H9 (cell line): ENCODE measurements around the gene SKAP1. TPM values are rescaled to one million over a fixed set of nuclear protein-coding genes. Genes with fewer than 3 reads are reported as not detected.

Source experiments
- DNase-seq: peaks from one replicate; pipeline ENCODE4 v3.0.0-alpha.2; 2017
- H2AFZ ChIP-seq: one replicate; pipeline ENCODE4 v1.6.1; 2013; ENCODE audit warnings: mild to moderate bottlenecking, low read length, control low read depth, moderate library complexity
- H2AK5ac ChIP-seq: 2 replicates; pipeline ENCODE4 v1.6.1; 2013; ENCODE audit warnings: low read length, control low read depth, mixed read lengths; ENCODE audit not compliant: insufficient read length
- H2BK120ac ChIP-seq: one replicate; pipeline ENCODE4 v1.6.1; 2013; ENCODE audit warnings: low read depth, mild to moderate bottlenecking, low read length, control low read depth, inconsistent platforms; ENCODE audit not compliant: poor library complexity, severe bottlenecking
- H2BK12ac ChIP-seq: 2 replicates; pipeline ENCODE4 v1.6.1; 2013; ENCODE audit warnings: low read length, control low read depth, mixed read lengths, low read depth; ENCODE audit not compliant: insufficient read length
- H2BK15ac ChIP-seq: 2 replicates; pipeline ENCODE4 v1.6.1; 2013; ENCODE audit warnings: low read depth, low read length, control low read depth
- H2BK20ac ChIP-seq: one replicate; pipeline ENCODE4 v1.6.1; 2013; ENCODE audit warnings: low read depth, mild to moderate bottlenecking, low read length, control low read depth, inconsistent platforms; ENCODE audit not compliant: poor library complexity, severe bottlenecking
- H2BK5ac ChIP-seq: 2 replicates; pipeline ENCODE4 v1.6.1; 2013; ENCODE audit warnings: low read length, control low read depth, mixed read lengths; ENCODE audit not compliant: insufficient read length
- H3K14ac ChIP-seq: 2 replicates; pipeline ENCODE4 v1.6.1; 2013; ENCODE audit warnings: low read length, control low read depth; ENCODE audit not compliant: insufficient read depth
- H3K18ac ChIP-seq: 2 replicates; pipeline ENCODE4 v1.6.1; 2013; ENCODE audit warnings: low read depth, mild to moderate bottlenecking, mixed read lengths, low read length, control low read depth; ENCODE audit not compliant: insufficient read length
- H3K23ac ChIP-seq: 2 replicates; pipeline ENCODE4 v1.6.1; 2013; ENCODE audit warnings: low read length, control low read depth, mixed read lengths, low read depth; ENCODE audit not compliant: insufficient read length
- H3K23me2 ChIP-seq: 2 replicates; pipeline ENCODE4 v1.6.1; 2013; ENCODE audit warnings: low read depth, mild to moderate bottlenecking, mixed read lengths, low read length, control low read depth; ENCODE audit not compliant: insufficient read length, poor library complexity, severe bottlenecking
- H3K27ac ChIP-seq: 2 replicates; pipeline ENCODE4 v1.5.1; 2013; ENCODE audit warnings: low read length, control low read depth, mixed read lengths, low read depth; ENCODE audit not compliant: insufficient read length
- H3K27me3 ChIP-seq: 2 replicates; pipeline ENCODE4 v1.6.1; 2013; ENCODE audit warnings: low read length, control low read depth, inconsistent platforms; ENCODE audit not compliant: insufficient read depth
- H3K4ac ChIP-seq: 2 replicates; pipeline ENCODE4 v1.6.1; 2013; ENCODE audit warnings: low read depth, mild to moderate bottlenecking, control low read depth, inconsistent platforms, low read length, moderate library complexity
- H3K4me1 ChIP-seq: 2 replicates; pipeline ENCODE4 v1.6.1; 2013; ENCODE audit warnings: low read length, control low read depth, inconsistent platforms; ENCODE audit not compliant: insufficient read depth
- H3K4me2 ChIP-seq: 2 replicates; pipeline ENCODE4 v1.6.1; 2013; ENCODE audit warnings: low read length, control low read depth, mixed read lengths; ENCODE audit not compliant: insufficient read length, insufficient read depth
- H3K56ac ChIP-seq: 2 replicates; pipeline ENCODE4 v1.6.1; 2013; ENCODE audit warnings: low read depth, mild to moderate bottlenecking, mixed read lengths, low read length, control low read depth; ENCODE audit not compliant: insufficient read length
- H3K79me1 ChIP-seq: 2 replicates; pipeline ENCODE4 v1.6.1; 2013; ENCODE audit warnings: low read depth, mild to moderate bottlenecking, moderate library complexity, low read length, control low read depth, inconsistent platforms; ENCODE audit not compliant: insufficient read depth, poor library complexity, severe bottlenecking
- H3K79me2 ChIP-seq: 2 replicates; pipeline ENCODE4 v1.6.1; 2013; ENCODE audit warnings: low read length, control low read depth, inconsistent platforms; ENCODE audit not compliant: insufficient read depth
- H3K9ac ChIP-seq: 2 replicates; pipeline ENCODE4 v1.6.1; 2013; ENCODE audit warnings: low read length, control low read depth, mixed read lengths; ENCODE audit not compliant: insufficient read length; ENCODE audit errors: extremely low read depth
- H3K9me3 ChIP-seq: one replicate; pipeline ENCODE4 v1.6.1; 2013; ENCODE audit warnings: low read depth, low read length, inconsistent platforms; ENCODE audit not compliant: control insufficient read depth
- H3T11ph ChIP-seq: one replicate; pipeline ENCODE4 v1.6.1; 2013; ENCODE audit warnings: mild to moderate bottlenecking, low read length, control low read depth, inconsistent platforms
- H4K20me1 ChIP-seq: one replicate; pipeline ENCODE4 v1.6.1; 2013; ENCODE audit not compliant: control insufficient read depth, insufficient read length, insufficient read depth
- H4K5ac ChIP-seq: 2 replicates; pipeline ENCODE4 v1.6.1; 2013; ENCODE audit warnings: low read depth, mild to moderate bottlenecking, mixed read lengths, low read length, control low read depth; ENCODE audit not compliant: insufficient read length
- H4K8ac ChIP-seq: replicated peaks from 2 replicates; pipeline ENCODE4 v1.6.1; 2013; ENCODE audit warnings: low read length, control low read depth, mixed read lengths, low read depth; ENCODE audit not compliant: insufficient read length
- H4K91ac ChIP-seq: 2 replicates; pipeline ENCODE4 v1.6.1; 2013; ENCODE audit warnings: low read depth, mild to moderate bottlenecking, moderate library complexity, mixed read lengths, low read length, control low read depth; ENCODE audit not compliant: insufficient read length
- H3K27ac Mint-ChIP-seq, 3 experiments: 2 replicates in 2 of 3; 3 replicates in 1 of 3; pipeline ENCODE4 v1.8.0; 2020 to 2021; ENCODE audit warnings: mixed read lengths in 3 of 3, mild to moderate bottlenecking in 1 of 3, moderate library complexity in 1 of 3
- H3K27me3 Mint-ChIP-seq: 2 replicates; pipeline ENCODE4 v1.8.0; 2021; ENCODE audit warnings: low read depth, mild to moderate bottlenecking, moderate library complexity, mixed read lengths
- H3K36me3 Mint-ChIP-seq, 3 experiments: 2 replicates in 2 of 3; 3 replicates in 1 of 3; pipeline ENCODE4 v1.8.0; 2020 to 2021; ENCODE audit warnings: low read depth in 3 of 3, mixed read lengths in 3 of 3; ENCODE audit not compliant: insufficient read depth in 1 of 3
- H3K4me1 Mint-ChIP-seq, 2 experiments: 2 replicates each; pipeline ENCODE4 v1.8.0; 2020; ENCODE audit warnings: mixed read lengths in 2 of 2
- H3K4me3 Mint-ChIP-seq, 2 experiments: 2 replicates in 1 of 2; 3 replicates in 1 of 2; pipeline ENCODE4 v1.8.0; 2020 to 2021; ENCODE audit warnings: mild to moderate bottlenecking in 2 of 2, mixed read lengths in 2 of 2, moderate library complexity in 1 of 2
- H3K9me3 Mint-ChIP-seq, 2 experiments: 2 replicates in 1 of 2; 3 replicates in 1 of 2; pipeline ENCODE4 v1.8.0; 2020; ENCODE audit warnings: mild to moderate bottlenecking in 2 of 2, mixed read lengths in 2 of 2, moderate library complexity in 1 of 2
- WGBS: extraction: QIAGEN DNeasy Blood & Tissue Kit; methylation state at CpG from one replicate; pipeline ENCODE4 v1.1.7; 2013; ENCODE audit warnings: missing lambda C conversion rate, low lambda C conversion rate, mixed read lengths; ENCODE audit not compliant: insufficient read length; ENCODE audit errors: extremely low coverage; 5-methylcytosine and 5-hydroxymethylcytosine counted together
- total RNA-seq: library from RNA; stranded (reverse); gene quantifications from 2 replicates; pipeline ENCODE4 v1.2.1, GENCODE V29; 2021
- TF ChIP-seq, protein P1 (sequence below): fragments of 200-600 bp; sonication (generic); conservative IDR thresholded peaks from 3 replicates; pipeline ENCODE4 v1.8.0; 2021; ENCODE audit warnings: antibody characterized with exemption, mild to moderate bottlenecking

Gene SKAP1
- total RNA-seq, 1 experiment from 2014 or later, result not detected

DNA sequence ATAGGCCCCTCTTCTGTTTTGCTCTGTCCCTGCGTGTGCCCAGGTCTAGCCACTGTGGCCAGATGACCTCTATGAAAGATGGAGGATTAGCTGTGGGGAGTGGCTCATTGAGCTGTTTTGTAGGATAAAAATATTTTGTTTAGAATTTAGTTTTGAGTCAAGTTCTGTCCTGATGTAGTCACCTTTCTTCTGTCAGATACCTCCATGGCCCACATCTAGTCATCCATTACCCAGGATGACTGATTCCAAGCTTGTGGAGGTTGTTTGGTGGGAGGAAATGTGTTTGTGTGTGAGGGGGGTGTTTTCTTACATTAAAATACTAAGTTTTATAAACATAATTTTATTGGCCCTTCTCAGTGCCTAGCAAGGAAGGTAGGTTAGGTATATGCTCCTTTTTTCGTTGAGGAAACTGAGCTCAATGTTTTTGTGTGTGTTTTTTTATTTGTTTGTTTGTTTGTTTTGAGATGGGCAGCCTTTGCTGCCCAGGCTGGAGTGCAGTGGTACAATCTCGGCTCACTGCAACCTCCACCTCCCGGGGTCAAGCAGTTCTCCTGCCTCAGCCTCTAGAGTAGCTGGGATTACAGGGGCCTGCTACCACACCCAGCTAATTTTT lies 306.1 kb downstream of the SKAP1 start:
- Histone ChIP-seq H4K91ac (no peak overlapping the region), H4K5ac (no peak overlapping the region), H2BK12ac (no peak overlapping the region), H2AK5ac (no peak overlapping the region), H2BK120ac (no peak overlapping the region), H3T11ph (no peak overlapping the region), H3K18ac (no peak overlapping the region), H4K8ac (no peak overlapping the region), H3K79me1 (no peaks in the 10 kb centered on the region), H3K56ac (no peak overlapping the region), H4K20me1 (no peaks in the 10 kb centered on the region), H3K14ac (no peak overlapping the region), H3K79me2 (no peaks in the 10 kb centered on the region), H2AFZ (no peak overlapping the region), H2BK20ac (no peak overlapping the region), H3K23ac (no peak overlapping the region), H3K4ac (no peak overlapping the region), H3K4me1 (no peaks in the 10 kb centered on the region), H3K27ac (no peak overlapping the region), H3K27me3 (no peaks in the 10 kb centered on the region), H2BK15ac (no peak overlapping the region), H3K23me2 (no peaks in the 10 kb centered on the region), H3K9ac (no peak overlapping the region), H3K4me2 (no peak overlapping the region), H3K9me3 (no peaks in the 10 kb centered on the region), H2BK5ac (no peak overlapping the region)
- no peak overlapping the region; a peak in 1 of 5 replicates for H3K4me3 Mint-ChIP-seq
- no peaks in the 10 kb centered on the region for H3K9me3 Mint-ChIP-seq
- no CpG with 5 or more reads among the region's 4 CpGs for WGBS
- DNase-seq, result no peak
- H3K27ac Mint-ChIP-seq, result no peak overlapping the region
- H3K4me1 Mint-ChIP-seq, result peaks cover 6 to 9% of the 10 kb centered on the region in 2 experiments; a peak in 3 of 4 replicates
- H3K27me3 Mint-ChIP-seq, result no peaks in the 10 kb centered on the region
- peaks cover 8 to 43% (median 33%) of the 10 kb centered on the region in 3 experiments; a peak in 6 of 7 replicates for H3K36me3 Mint-ChIP-seq
- TF ChIP-seq, protein P1, sequence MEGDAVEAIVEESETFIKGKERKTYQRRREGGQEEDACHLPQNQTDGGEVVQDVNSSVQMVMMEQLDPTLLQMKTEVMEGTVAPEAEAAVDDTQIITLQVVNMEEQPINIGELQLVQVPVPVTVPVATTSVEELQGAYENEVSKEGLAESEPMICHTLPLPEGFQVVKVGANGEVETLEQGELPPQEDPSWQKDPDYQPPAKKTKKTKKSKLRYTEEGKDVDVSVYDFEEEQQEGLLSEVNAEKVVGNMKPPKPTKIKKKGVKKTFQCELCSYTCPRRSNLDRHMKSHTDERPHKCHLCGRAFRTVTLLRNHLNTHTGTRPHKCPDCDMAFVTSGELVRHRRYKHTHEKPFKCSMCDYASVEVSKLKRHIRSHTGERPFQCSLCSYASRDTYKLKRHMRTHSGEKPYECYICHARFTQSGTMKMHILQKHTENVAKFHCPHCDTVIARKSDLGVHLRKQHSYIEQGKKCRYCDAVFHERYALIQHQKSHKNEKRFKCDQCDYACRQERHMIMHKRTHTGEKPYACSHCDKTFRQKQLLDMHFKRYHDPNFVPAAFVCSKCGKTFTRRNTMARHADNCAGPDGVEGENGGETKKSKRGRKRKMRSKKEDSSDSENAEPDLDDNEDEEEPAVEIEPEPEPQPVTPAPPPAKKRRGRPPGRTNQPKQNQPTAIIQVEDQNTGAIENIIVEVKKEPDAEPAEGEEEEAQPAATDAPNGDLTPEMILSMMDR, result no peak
